ENCODE measurements around the gene TXNDC5.

GRCh38 chr6:7899101-7899888, 11.3 kb downstream of the TXNDC5 start:
- TF ChIP-seq CTCF (IDR thresholded peaks at IDR 0.05) (peak in 1 of 6 experiments; percentile 21), POLR2A (IDR thresholded peaks at IDR 0.05) (no peak)

Data from adrenal gland (tissue), 5 donors.